Liver (tissue), 9 donors: Measurements from ENCODE around the gene SFTA2. TPM values are rescaled to one million over a fixed set of nuclear protein-coding genes. Genes with fewer than 3 reads are reported as not detected.

Experiments used
- DNase-seq: peaks from one replicate; pipeline ENCODE4 v3.0.0-alpha.2; 2017; ENCODE audit warnings: low spot score
- H3K27ac ChIP-seq, 2 donors: one replicate each; pipeline ENCODE4 v1.7.0; 2013; ENCODE audit warnings: inconsistent platforms in 2 of 2, low read length in 2 of 2, control low read depth in 1 of 2, low read depth in 1 of 2, mild to moderate bottlenecking in 1 of 2
- H3K27me3 ChIP-seq, 4 donors: one replicate each; pipeline versions ENCODE4 v1.6.1 to v1.7.0; 2013; ENCODE audit warnings: low read length in 3 of 4, inconsistent platforms in 1 of 4, mild to moderate bottlenecking in 1 of 4, moderate library complexity in 1 of 4; ENCODE audit not compliant: control insufficient read depth in 4 of 4, insufficient read depth in 4 of 4
- H3K36me3 ChIP-seq, 4 donors: one replicate each; pipeline versions ENCODE4 v1.6.1 to v1.7.0; 2013; ENCODE audit warnings: low read length in 3 of 4, mild to moderate bottlenecking in 3 of 4, low read depth in 1 of 4, moderate library complexity in 1 of 4; ENCODE audit not compliant: control insufficient read depth in 4 of 4, insufficient read depth in 3 of 4
- H3K4me1 ChIP-seq, 4 donors: one replicate each; pipeline versions ENCODE4 v1.6.1 to v1.7.0; 2013; ENCODE audit warnings: low read length in 3 of 4, mild to moderate bottlenecking in 3 of 4, moderate library complexity in 1 of 4; ENCODE audit not compliant: control insufficient read depth in 4 of 4, insufficient read depth in 4 of 4
- H3K4me3 ChIP-seq, 3 donors: one replicate each; pipeline versions ENCODE4 v1.6.1 to v1.7.0; 2013; ENCODE audit warnings: low read length in 3 of 3, control low read depth in 1 of 3, low read depth in 1 of 3, mild to moderate bottlenecking in 1 of 3
- H3K9ac ChIP-seq, 2 donors: one replicate each; pipeline ENCODE4 v1.7.0; 2013; ENCODE audit warnings: low read length in 2 of 2, mild to moderate bottlenecking in 2 of 2, moderate library complexity in 2 of 2, control low read depth in 1 of 2, low read depth in 1 of 2
- H3K9me3 ChIP-seq, 4 donors: one replicate each; pipeline versions ENCODE4 v1.6.1 to v1.7.0; 2013; ENCODE audit warnings: low read length in 3 of 4; ENCODE audit not compliant: control insufficient read depth in 4 of 4
- EGR1 ChIP-seq, 2 donors: IDR thresholded peaks; 2 replicates each; pipeline ENCODE4 v1.6.1; 2016 to 2018; ENCODE audit warnings: antibody characterized with exemption in 2 of 2, low read depth in 2 of 2
- FOXA1 ChIP-seq: IDR thresholded peaks from 2 replicates; pipeline ENCODE4 v1.6.1; 2016; ENCODE audit warnings: antibody characterized with exemption
- FOXA2 ChIP-seq: IDR thresholded peaks from 2 replicates; pipeline ENCODE4 v1.6.1; 2016; ENCODE audit warnings: antibody characterized with exemption
- GABPA ChIP-seq, 2 donors: IDR thresholded peaks in 1 of 2; conservative IDR thresholded peaks in 1 of 2; 2 replicates each; pipeline ENCODE4 v1.6.1; 2016; ENCODE audit warnings: antibody characterized with exemption in 2 of 2, mild to moderate bottlenecking in 1 of 2, moderate library complexity in 1 of 2
- HNF4A ChIP-seq, 2 donors: conservative IDR thresholded peaks; 2 replicates each; pipeline ENCODE4 v1.6.1; 2016; ENCODE audit warnings: antibody characterized with exemption in 2 of 2, mild to moderate bottlenecking in 2 of 2
- HNF4G ChIP-seq: IDR thresholded peaks from 2 replicates; pipeline ENCODE4 v1.6.1; 2016; ENCODE audit warnings: antibody characterized with exemption
- JUND ChIP-seq, 2 donors: IDR thresholded peaks; 2 replicates each; pipeline ENCODE4 v1.6.1; 2016; ENCODE audit warnings: antibody characterized with exemption in 2 of 2
- NR2F2 ChIP-seq: IDR thresholded peaks from 2 replicates; pipeline ENCODE4 v1.6.1; 2016; ENCODE audit warnings: antibody characterized with exemption
- RAD21 ChIP-seq, 2 donors: IDR thresholded peaks; 2 replicates each; pipeline ENCODE4 v1.6.1; 2016; ENCODE audit warnings: antibody characterized with exemption in 2 of 2, mild to moderate bottlenecking in 2 of 2
- RXRA ChIP-seq, 2 donors: IDR thresholded peaks; 2 replicates each; pipeline ENCODE4 v1.6.1; 2017 to 2018; ENCODE audit warnings: antibody characterized with exemption in 2 of 2, mild to moderate bottlenecking in 1 of 2
- SP1 ChIP-seq: IDR thresholded peaks from 2 replicates; pipeline ENCODE4 v1.6.1; 2018; ENCODE audit warnings: antibody characterized with exemption, mild to moderate bottlenecking
- TAF1 ChIP-seq: conservative IDR thresholded peaks from 2 replicates; pipeline ENCODE4 v1.6.1; 2016; ENCODE audit warnings: antibody characterized with exemption, mild to moderate bottlenecking
- YY1 ChIP-seq: IDR thresholded peaks from 2 replicates; pipeline ENCODE4 v1.6.1; 2016; ENCODE audit warnings: antibody characterized with exemption, mild to moderate bottlenecking
- ZBTB33 ChIP-seq: IDR thresholded peaks from 2 replicates; pipeline ENCODE4 v1.6.1; 2016; ENCODE audit warnings: antibody characterized with exemption
- WGBS: extraction: QIAGEN DNeasy Blood & Tissue Kit; methylation state at CpG from one replicate; pipeline ENCODE4 v1.1.7; 2013; 5-methylcytosine and 5-hydroxymethylcytosine counted together
- polyA plus RNA-seq, 2 donors: library from polyadenylated mRNA; stranded (reverse) in 1 of 2; unstranded in 1 of 2; fragments of 200-250 nt in 1 of 2; fragments of >200 nt in 1 of 2; fragmentation: Nextera tagmentation in 1 of 2; extraction: Ambion mirVana in 1 of 2; gene quantifications; one replicate each; pipeline versions ENCODE4 v1.2.1 to v1.2.3, GENCODE V29; 2013 to 2015
- total RNA-seq, 2 donors: library from RNA; depleted of rRNA; stranded (reverse); fragments of >200 nt; gene quantifications; one replicate each; pipeline ENCODE4 v1.2.3, GENCODE V29; 2014
- TF ChIP-seq, protein P1 (sequence below): fragments of 150-350 bp; IDR thresholded peaks from 2 replicates; pipeline ENCODE4 v1.5.1; 2017; ENCODE audit warnings: improper control_type of control experiment, low read depth, low read length; ENCODE audit not compliant: missing input control
- TF ChIP-seq, protein P2 (sequence below): IDR thresholded peaks from 2 replicates; pipeline ENCODE4 v1.6.1; 2016; ENCODE audit warnings: antibody characterized with exemption
- TF ChIP-seq, protein P3 (sequence below): IDR thresholded peaks from 2 replicates; pipeline ENCODE4 v1.6.1; 2016; ENCODE audit warnings: antibody characterized with exemption
- donor health status: healthy.
- donor health status: healthy.
- donor health status: healthy.
- donor health status: healthy.
- donor health status: healthy.

Gene SFTA2
- total and polyA plus RNA-seq, 4 donors: 0.60 TPM; not detected in 3

- TF ChIP-seq, protein P1, sequence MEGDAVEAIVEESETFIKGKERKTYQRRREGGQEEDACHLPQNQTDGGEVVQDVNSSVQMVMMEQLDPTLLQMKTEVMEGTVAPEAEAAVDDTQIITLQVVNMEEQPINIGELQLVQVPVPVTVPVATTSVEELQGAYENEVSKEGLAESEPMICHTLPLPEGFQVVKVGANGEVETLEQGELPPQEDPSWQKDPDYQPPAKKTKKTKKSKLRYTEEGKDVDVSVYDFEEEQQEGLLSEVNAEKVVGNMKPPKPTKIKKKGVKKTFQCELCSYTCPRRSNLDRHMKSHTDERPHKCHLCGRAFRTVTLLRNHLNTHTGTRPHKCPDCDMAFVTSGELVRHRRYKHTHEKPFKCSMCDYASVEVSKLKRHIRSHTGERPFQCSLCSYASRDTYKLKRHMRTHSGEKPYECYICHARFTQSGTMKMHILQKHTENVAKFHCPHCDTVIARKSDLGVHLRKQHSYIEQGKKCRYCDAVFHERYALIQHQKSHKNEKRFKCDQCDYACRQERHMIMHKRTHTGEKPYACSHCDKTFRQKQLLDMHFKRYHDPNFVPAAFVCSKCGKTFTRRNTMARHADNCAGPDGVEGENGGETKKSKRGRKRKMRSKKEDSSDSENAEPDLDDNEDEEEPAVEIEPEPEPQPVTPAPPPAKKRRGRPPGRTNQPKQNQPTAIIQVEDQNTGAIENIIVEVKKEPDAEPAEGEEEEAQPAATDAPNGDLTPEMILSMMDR: no peak
- TF ChIP-seq JUND (IDR thresholded peaks at IDR 0.05): no peak
- no peak for TF ChIP-seq FOXA2
- no peak for TF ChIP-seq FOXA1
- TF ChIP-seq, protein P2, sequence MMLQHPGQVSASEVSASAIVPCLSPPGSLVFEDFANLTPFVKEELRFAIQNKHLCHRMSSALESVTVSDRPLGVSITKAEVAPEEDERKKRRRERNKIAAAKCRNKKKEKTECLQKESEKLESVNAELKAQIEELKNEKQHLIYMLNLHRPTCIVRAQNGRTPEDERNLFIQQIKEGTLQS: no peak
- no peak for TF ChIP-seq GABPA (IDR thresholded peaks at IDR 0.05 in 1 of 2, conservative IDR thresholded peaks at IDR 0.05 in 1 of 2)
- TF ChIP-seq HNF4A (conservative IDR thresholded peaks at IDR 0.05): no peak
Measured at GRCh38 chr6:30884521-30885480, 47.2 kb downstream of the SFTA2 start (continued).

DNA sequence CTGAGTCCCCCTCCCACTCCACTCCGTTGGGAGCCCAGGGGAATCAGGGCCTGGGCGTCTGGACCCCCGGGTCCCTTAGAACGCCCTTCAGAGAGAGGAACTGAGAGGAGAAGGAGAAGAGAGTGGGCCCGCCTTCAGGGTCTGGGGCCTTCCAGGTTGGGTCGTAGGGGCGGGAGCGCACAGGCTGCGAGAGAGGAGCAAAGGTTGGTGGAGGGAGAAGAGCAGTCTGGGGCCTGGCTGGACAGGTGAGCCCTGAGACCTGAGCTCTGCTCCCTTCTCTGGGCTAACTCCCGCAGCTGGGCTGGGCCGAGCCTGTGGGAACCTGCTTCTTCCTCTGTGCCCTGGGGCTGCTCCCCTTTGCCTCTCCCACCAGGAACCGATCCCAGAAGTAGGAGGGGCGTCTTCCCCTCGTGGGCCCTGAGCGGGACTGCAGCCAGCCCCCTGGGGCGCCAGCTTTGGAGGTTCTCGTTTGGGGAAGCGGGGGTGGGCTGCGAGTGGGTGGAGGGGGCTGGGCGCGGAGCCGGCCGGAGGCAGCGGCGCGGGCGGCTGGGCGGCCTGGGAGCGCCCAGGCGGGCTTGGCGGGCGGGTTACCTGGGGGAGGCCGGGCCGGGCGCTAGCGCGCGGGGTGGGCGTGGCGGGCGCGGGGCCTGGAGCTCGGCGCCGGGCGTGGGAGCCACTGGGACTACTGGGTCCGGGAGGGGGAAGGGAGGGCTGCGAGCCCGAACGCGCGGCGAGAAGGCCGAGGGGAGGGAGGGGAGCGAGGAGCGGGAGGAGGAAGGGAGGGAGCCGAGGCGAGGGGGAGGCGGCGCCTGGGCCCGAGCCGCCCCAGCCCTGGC, 48.1 kb downstream of the SFTA2 start, which contains the start of gene DDR1:
TSS of gene DDR1 (plus strand) at position 835 of the 836 bp plus-strand sequence. CDS start 4,211 bp downstream, outside the sequence.
- Histone ChIP-seq H3K36me3 (no peaks in the 10 kb centered on the region), H3K4me3 (peak within 1 kb of the TSS in 2 of 3 donors; percentile 54 to 76), H3K27me3 (no peaks in the 10 kb centered on the region), H3K4me1 (peaks cover 5 to 17% (median 11%) of the 10 kb centered on the region in 4 donors), H3K9me3 (no peaks in the 10 kb centered on the region), H3K27ac (peak within 1 kb of the TSS; percentile 9 to 51), H3K9ac (peak within 1 kb of the TSS in 1 of 2 donors; percentile 49)
- WGBS: 11% methylated on average over 62 of the region's 62 CpGs
- no peak for DNase-seq
- TF ChIP-seq HNF4A (conservative IDR thresholded peaks at IDR 0.05) (no peak), GABPA (IDR thresholded peaks at IDR 0.05 in 1 of 2, conservative IDR thresholded peaks at IDR 0.05 in 1 of 2) (no peak), SP1 (no peak), RAD21 (IDR thresholded peaks at IDR 0.05) (no peak), TAF1 (no peak), NR2F2 (no peak), EGR1 (IDR thresholded peaks at IDR 0.05; ENCODE audit: low read depth in 2 of 2) (no peak), RXRA (IDR thresholded peaks at IDR 0.05) (no peak), YY1 (no peak), HNF4G (no peak), ZBTB33 (no peak), FOXA1 (no peak), JUND (IDR thresholded peaks at IDR 0.05) (no peak), FOXA2 (no peak)
- TF ChIP-seq, protein P1: no peak
- TF ChIP-seq, protein P3, sequence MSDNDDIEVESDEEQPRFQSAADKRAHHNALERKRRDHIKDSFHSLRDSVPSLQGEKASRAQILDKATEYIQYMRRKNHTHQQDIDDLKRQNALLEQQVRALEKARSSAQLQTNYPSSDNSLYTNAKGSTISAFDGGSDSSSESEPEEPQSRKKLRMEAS: no peak
- TF ChIP-seq, protein P2: no peak
